HFF-Myc (cell line): ENCODE measurements around the gene RGN.
"Not testable (repeated sequence)": the region's sequence is repeated elsewhere in the genome, so short reads cannot be mapped to it uniquely, and the experiment has no call there.

Experiments
- DNase-seq: peaks from one replicate; pipeline ENCODE4 v3.0.0-alpha.2; 2011; ENCODE audit warnings: low read depth; ENCODE audit errors: extremely low read depth
- H3K4me3 ChIP-seq: replicated peaks from 2 replicates; pipeline ENCODE4 v1.5.1; 2011; ENCODE audit warnings: low read depth, mild to moderate bottlenecking, control low read depth, low read length
- CTCF ChIP-seq: IDR thresholded peaks from 2 replicates; pipeline ENCODE4 v1.5.1; 2012; ENCODE audit warnings: mild to moderate bottlenecking, low read depth, low read length, control low read depth; ENCODE audit errors: missing control alignments

Gene RGN

DNA sequence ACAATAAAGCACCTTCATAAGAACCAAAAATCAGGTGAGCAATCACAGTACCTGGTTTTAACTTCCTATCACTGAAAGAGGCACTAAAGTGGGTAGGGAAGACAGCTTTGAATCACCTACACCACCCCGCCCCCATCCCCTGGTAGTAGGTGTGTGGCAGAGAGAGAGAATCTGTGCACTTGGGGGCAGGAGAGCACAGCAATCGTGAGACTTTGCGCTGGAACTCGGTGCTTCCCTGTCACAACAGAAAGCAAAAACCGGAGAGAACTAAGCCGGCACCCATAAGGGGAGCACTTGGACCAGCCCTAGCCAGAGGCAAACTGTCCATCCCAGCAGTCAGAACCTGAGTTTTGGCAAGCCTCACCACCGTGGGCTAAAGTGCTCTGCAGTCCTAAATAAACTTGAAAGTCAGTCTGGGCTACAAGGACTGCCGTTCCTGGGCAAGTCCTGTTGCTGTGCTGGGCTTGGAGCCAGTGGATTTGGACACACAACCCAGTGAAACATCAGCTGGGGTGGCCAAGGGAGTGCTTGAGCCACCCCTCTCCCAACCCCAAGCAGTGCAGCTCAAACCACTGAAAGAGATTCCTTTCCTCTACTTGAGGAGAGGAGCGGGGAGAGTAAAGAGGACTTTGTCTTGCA, 34.2 kb downstream of the RGN start:
- no peak for TF ChIP-seq CTCF
- DNase-seq, result no peak
- H3K4me3 ChIP-seq, result no peak overlapping the region

GRCh38 chrX:47116551-47117110, 38.4 kb downstream of the RGN start:
- DNase-seq, result not testable (repeated sequence)

DNA sequence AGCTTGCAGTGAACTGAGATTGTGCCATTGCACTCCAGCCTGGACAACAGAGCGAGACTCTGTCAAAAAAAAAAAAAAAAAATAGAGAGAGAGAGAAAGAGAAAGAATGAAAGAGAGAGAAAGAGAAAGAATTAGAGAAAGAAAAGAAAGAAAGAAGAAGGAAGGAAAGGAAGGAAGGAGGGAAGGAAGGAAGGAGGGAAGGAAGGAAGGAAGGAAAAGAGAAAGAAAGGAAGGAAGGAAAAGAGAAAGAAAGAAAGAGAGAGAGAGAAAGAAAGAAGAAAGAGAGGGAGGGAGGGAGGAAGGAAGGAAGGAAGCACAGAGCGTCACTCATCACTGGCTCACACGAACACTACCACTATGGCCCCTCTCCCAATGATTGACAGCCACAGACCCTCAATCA, 46.2 kb downstream of the RGN start:
- not testable (repeated sequence) for H3K4me3 ChIP-seq, DNase-seq

More at GRCh38 chrX:47116551-47117110, 38.4 kb downstream of the RGN start:
- H3K4me3 ChIP-seq, result not testable (repeated sequence)

DNA sequence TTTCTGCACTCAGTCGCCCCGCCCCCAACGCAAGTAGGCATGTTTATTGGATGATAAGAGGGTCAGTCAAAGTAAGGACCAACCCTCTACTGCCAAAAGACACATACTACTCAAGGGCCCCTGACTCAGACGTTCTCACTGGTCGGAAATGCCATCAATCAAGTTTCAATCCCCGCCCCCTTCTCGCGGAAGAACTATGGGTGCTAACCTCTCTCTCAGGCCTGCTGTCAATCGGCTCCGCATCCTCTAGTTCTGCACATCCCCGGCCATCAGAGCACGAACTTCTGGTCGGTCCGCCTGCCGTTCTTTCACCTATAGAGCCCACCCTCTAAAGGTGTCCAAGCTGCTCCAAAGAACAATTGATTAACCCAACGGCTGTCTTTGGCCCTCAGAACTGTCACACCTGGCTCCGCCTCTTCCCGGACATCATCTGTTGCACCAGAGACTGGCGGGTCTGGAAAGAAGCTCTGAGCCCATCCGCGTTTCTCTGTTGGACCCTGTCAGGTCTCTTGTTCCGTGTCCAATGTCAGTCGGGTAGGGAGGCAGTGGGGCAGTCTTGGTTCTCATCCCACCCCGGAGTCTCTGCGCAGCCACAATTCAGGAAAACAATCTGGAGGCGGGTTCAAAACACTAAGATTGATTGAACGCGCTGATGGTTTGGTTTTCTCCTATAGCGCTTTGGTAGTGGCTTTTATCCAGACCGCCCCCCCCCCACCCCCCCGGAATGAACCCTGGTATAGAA, 51.1 kb downstream of the RGN start:
- peak overlapping the region; percentile 55 for H3K4me3 ChIP-seq
- no peak for TF ChIP-seq CTCF
- DNase-seq, result peak; percentile 88

GRCh38 chrX:47129899-47130358, 51.7 kb downstream of the RGN start:
- no peak for DNase-seq
- TF ChIP-seq CTCF, result no peak
- peak overlapping the region; percentile 55 for H3K4me3 ChIP-seq

- no peak overlapping the region for H3K4me3 ChIP-seq
- no peak for TF ChIP-seq CTCF
- DNase-seq, result no peak
These were observed 55.2 kb downstream of the RGN start for GRCh38 chrX:47133493-47133892.

- H3K4me3 ChIP-seq, result not testable (repeated sequence)
- DNase-seq, result peak; percentile 6
These were observed 57.4 kb downstream of the RGN start for GRCh38 chrX:47135650-47136049.

GRCh38 chrX:47138171-47138570, 59.9 kb downstream of the RGN start:
- DNase-seq, result no peak
- no peak for TF ChIP-seq CTCF
- H3K4me3 ChIP-seq, result no peak overlapping the region
